ENCODE measurements around the gene RPL27A. TPM values are rescaled to one million over a fixed set of nuclear protein-coding genes. Genes with fewer than 3 reads are reported as not detected.

Gene RPL27A
- total RNA-seq, 3 donors from 2014 or later = 907 to 1,119 (median 1,000) TPM

DNA sequence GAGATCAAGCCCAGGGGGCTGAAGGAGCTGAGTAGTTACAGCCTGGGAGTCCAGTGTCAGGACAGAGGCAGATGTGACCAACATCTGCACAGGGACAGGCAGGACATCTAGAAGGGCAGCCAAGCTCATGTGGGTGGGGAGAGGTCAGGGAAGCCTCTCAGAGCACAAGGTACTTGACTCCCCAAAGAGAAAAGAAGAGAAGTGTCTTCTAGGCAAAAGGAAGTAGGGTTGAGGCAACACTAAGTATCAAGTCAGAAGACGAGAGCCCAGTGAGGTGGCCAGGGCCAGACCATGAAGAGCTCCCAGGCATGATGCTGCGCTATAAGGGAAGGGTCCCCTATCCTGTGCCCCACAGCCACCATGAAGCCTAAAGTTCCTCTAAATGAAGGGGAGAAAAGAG lies 21.5 kb downstream of the RPL27A start:
- intact Hi-C loops (cut with DNase I; ENCODE audit: low total_unique reads) = loop anchor here (5.0 kb wide), 1 partner anchor 162 kb away; no protein-coding TSS in a partner anchor
- Histone ChIP-seq H3K27ac (peak overlapping the region; percentile 22 to 98), H3K4me1 (peaks cover 2 to 10% of the 10 kb centered on the region in 2 donors), H3K9me3 (no peaks in the 10 kb centered on the region), H3K27me3 (no peaks in the 10 kb centered on the region), H3K4me3 (no peak overlapping the region), H3K36me3 (no peaks in the 10 kb centered on the region)
- no peak for DNase-seq (ENCODE audit: low spot score in 2 of 2)
- TF ChIP-seq, protein P1, sequence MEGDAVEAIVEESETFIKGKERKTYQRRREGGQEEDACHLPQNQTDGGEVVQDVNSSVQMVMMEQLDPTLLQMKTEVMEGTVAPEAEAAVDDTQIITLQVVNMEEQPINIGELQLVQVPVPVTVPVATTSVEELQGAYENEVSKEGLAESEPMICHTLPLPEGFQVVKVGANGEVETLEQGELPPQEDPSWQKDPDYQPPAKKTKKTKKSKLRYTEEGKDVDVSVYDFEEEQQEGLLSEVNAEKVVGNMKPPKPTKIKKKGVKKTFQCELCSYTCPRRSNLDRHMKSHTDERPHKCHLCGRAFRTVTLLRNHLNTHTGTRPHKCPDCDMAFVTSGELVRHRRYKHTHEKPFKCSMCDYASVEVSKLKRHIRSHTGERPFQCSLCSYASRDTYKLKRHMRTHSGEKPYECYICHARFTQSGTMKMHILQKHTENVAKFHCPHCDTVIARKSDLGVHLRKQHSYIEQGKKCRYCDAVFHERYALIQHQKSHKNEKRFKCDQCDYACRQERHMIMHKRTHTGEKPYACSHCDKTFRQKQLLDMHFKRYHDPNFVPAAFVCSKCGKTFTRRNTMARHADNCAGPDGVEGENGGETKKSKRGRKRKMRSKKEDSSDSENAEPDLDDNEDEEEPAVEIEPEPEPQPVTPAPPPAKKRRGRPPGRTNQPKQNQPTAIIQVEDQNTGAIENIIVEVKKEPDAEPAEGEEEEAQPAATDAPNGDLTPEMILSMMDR (IDR thresholded peaks at IDR 0.05) = no peak
- TF ChIP-seq POLR2AphosphoS5 (IDR thresholded peaks at IDR 0.05) (no peak), POLR2A (IDR thresholded peaks at IDR 0.05) (no peak)

DNA sequence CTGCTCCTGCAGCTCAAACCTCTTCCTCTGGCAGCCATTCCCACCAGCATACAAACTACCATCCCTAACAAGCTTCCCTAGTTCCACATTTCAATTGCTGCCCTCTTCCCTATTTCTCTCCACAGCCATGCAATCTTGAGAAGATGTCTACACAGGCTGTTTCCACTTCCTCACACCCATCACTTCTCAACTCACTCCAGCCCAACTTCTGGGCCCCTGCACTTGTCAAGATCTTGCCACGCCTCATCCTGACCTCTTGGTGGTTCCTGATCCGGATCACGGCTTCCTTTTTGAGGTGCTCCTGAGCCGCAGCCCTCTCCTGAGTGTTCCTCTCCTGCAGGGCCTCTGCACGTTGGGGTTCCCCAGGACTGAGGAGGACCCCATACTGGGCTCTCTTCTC lies 22.6 kb downstream of the RPL27A start:
- H3K9me3 ChIP-seq = no peaks in the 10 kb centered on the region
- TF ChIP-seq, protein P1 (IDR thresholded peaks at IDR 0.05) = no peak
- TF ChIP-seq POLR2AphosphoS5 (IDR thresholded peaks at IDR 0.05) (no peak), POLR2A (IDR thresholded peaks at IDR 0.05) (no peak)
- intact Hi-C loops (cut with DNase I; ENCODE audit: low total_unique reads) = no loop called here
- no peak for DNase-seq (ENCODE audit: low spot score in 2 of 2)
- H3K4me3 ChIP-seq = no peak overlapping the region
- H3K4me1 ChIP-seq = peaks cover 0 to 10% of the 10 kb centered on the region in 2 donors
- no peaks in the 10 kb centered on the region for H3K27me3 ChIP-seq
- H3K27ac ChIP-seq = peak overlapping the region; percentile 97 to 98
- H3K36me3 ChIP-seq = no peaks in the 10 kb centered on the region

DNA sequence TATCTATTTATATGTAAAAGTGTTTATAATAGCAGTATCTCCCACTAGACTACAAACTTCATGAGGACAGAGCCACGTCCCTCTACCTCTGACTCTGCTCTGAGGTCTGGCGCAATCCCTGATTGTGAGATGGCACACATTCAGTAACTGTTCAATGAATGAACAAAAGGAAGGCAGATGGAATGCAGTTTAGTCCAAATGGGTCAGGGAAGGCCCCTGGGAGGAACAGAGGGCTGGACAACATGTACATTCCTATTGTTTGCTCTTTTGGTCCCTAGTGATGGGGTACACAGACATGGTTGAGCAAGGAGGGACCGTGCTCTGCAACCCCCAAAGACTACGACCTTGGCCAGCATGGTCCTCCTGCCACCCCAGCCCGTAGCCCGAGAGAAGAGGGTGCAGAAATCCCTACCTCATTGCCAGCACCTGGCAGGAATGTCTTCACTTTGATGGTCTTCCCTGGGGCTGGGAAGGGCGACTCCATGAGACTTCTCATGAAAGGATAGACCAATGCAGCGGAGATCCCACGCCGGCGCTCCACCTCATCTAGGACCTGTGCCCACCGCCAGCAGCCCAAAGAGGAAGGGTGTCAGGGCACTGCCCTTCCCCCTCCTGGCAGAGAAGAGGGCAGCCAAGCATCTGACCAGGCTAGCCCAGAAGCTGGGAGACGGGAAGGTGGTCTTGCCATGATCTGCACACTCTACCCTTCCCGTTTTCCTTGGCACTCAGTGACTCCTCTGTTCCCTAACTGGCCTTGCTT lies 24.3 kb downstream of the RPL27A start:
- TF ChIP-seq POLR2AphosphoS5 (IDR thresholded peaks at IDR 0.05) (peak in 1 of 3 donors; percentile 21), POLR2A (IDR thresholded peaks at IDR 0.05) (no peak)
- TF ChIP-seq, protein P1 (IDR thresholded peaks at IDR 0.05) = no peak
- Histone ChIP-seq H3K36me3 (no peaks in the 10 kb centered on the region), H3K4me1 (peaks cover 0 to 10% of the 10 kb centered on the region in 2 donors), H3K9me3 (no peaks in the 10 kb centered on the region), H3K27me3 (no peaks in the 10 kb centered on the region), H3K4me3 (peak overlapping the region in 2 of 3 donors; percentile 10 to 37), H3K27ac (peak overlapping the region; percentile 97 to 98)
- intact Hi-C loops (cut with DNase I; ENCODE audit: low total_unique reads) = no loop called here
- DNase-seq (ENCODE audit: low spot score in 2 of 2) = peak in 1 of 2 donors; percentile 52

DNA sequence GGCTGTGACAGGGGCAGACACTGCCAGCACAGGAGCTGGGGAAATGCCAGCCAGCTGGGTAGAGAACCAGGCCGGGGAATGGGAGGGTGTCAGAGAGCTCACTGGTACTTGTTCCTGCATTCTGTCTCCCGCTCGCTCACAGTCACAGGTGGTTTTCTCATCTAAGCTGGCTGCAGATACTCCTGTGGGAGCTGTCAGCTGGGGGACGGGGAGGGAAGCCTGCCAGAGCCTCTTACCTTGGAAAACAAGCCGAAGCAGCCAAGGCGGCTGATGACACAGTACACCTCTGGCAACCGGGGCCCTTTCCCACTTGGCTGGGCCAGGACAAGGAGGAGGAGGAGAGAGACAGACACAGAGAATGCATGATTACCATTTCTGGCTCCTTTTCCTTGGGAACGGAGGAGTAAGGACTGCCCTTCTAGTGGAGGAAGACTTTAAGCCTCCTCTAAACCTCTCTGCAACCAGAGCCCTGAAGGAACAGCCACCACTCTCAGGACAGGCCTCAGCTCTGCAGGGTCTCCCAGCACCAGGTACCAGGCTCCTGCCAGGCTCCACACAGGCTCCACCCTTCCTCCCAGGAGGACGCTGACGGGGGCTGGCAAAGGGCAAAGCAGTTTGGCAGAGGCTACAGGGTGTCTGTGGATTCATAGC lies 25.1 kb downstream of the RPL27A start:
- Histone ChIP-seq H3K27ac (peak overlapping the region; percentile 97 to 98), H3K36me3 (no peaks in the 10 kb centered on the region), H3K4me1 (peaks cover 0 to 10% of the 10 kb centered on the region in 2 donors), H3K27me3 (no peaks in the 10 kb centered on the region), H3K4me3 (peak overlapping the region in 2 of 3 donors; percentile 10 to 37), H3K9me3 (no peaks in the 10 kb centered on the region)
- intact Hi-C loops (cut with DNase I; ENCODE audit: low total_unique reads) = no loop called here
- peak; percentile 78 to 98 for DNase-seq (ENCODE audit: low spot score in 2 of 2)
- TF ChIP-seq POLR2A (IDR thresholded peaks at IDR 0.05) (no peak), POLR2AphosphoS5 (IDR thresholded peaks at IDR 0.05) (peak in 2 of 3 donors; percentile 37 to 43)
- TF ChIP-seq, protein P1 (IDR thresholded peaks at IDR 0.05) = no peak
